ENCODE measurements around the gene ZNF749.

GRCh38 chr19:57406516-57407123, 28.5 kb upstream of the ZNF749 start:
- TF ChIP-seq, protein P1, sequence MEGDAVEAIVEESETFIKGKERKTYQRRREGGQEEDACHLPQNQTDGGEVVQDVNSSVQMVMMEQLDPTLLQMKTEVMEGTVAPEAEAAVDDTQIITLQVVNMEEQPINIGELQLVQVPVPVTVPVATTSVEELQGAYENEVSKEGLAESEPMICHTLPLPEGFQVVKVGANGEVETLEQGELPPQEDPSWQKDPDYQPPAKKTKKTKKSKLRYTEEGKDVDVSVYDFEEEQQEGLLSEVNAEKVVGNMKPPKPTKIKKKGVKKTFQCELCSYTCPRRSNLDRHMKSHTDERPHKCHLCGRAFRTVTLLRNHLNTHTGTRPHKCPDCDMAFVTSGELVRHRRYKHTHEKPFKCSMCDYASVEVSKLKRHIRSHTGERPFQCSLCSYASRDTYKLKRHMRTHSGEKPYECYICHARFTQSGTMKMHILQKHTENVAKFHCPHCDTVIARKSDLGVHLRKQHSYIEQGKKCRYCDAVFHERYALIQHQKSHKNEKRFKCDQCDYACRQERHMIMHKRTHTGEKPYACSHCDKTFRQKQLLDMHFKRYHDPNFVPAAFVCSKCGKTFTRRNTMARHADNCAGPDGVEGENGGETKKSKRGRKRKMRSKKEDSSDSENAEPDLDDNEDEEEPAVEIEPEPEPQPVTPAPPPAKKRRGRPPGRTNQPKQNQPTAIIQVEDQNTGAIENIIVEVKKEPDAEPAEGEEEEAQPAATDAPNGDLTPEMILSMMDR (IDR thresholded peaks at IDR 0.05), result peak; percentile 42 to 62 (median 53)
- TF ChIP-seq POLR2A (IDR thresholded peaks at IDR 0.05), result no peak

Measured in adrenal gland (tissue), 5 donors.